CD4-positive, alpha-beta memory T cell (primary cell): ENCODE data around the gene CLC. TPM values are rescaled to one million over a fixed set of nuclear protein-coding genes. Genes with fewer than 3 reads are reported as not detected.
A peak's percentile ranks its signal among the peaks of the same experiment; 100 is the strongest.

Experiments used
- CTCF ChIA-PET: fragments of 350-600 bp; sonication (Branson Sonifier 250); formaldehyde crosslinking; loops from one replicate; lab custom pipeline; 2021; ENCODE audit warnings: inconsistent platforms; ENCODE audit not compliant: partially characterized antibody; lab: Charles Lee
- POLR2A ChIA-PET: fragments of 350-600 bp; sonication (Branson Sonifier 250); formaldehyde crosslinking; loops from one replicate; lab custom pipeline; 2021; ENCODE audit not compliant: partially characterized antibody; lab: Charles Lee
- DNase-seq, 5 donors: peaks; one replicate each; pipeline versions ENCODE4 v3.0.0 to v3.0.0-alpha.2; 2020 to 2022; ENCODE audit warnings: mixed read lengths in 1 of 5
- H3K27ac ChIP-seq: one replicate; pipeline ENCODE4 v1.7.0; 2013; ENCODE audit warnings: low read depth, low read length
- H3K27me3 ChIP-seq: 2 replicates; pipeline ENCODE4 v1.7.0; 2013; ENCODE audit warnings: mild to moderate bottlenecking, low read length, moderate library complexity; ENCODE audit not compliant: insufficient read depth
- H3K36me3 ChIP-seq: 2 replicates; pipeline ENCODE4 v1.7.0; 2013; ENCODE audit warnings: mild to moderate bottlenecking, low read length, moderate library complexity; ENCODE audit not compliant: insufficient read depth
- H3K4me1 ChIP-seq: 2 replicates; pipeline ENCODE4 v1.7.0; 2013; ENCODE audit warnings: mild to moderate bottlenecking, low read length, moderate library complexity; ENCODE audit not compliant: insufficient read depth
- H3K4me3 ChIP-seq, 2 donors: one replicate each; pipeline ENCODE4 v1.7.0; 2013; ENCODE audit warnings: low read length in 2 of 2, mild to moderate bottlenecking in 1 of 2
- H3K9me3 ChIP-seq, 2 donors: one replicate each; pipeline ENCODE4 v1.7.0; 2013; ENCODE audit warnings: low read length in 2 of 2, control low read depth in 1 of 2; ENCODE audit not compliant: control insufficient read depth in 1 of 2
- H3K27ac Mint-ChIP-seq, 7 donors: one replicate each; pipeline ENCODE4 v1.8.0; 2020 to 2021; ENCODE audit warnings: mixed read lengths in 7 of 7, mild to moderate bottlenecking in 6 of 7, inconsistent platforms in 3 of 7, moderate library complexity in 3 of 7
- H3K27me3 Mint-ChIP-seq, 2 donors: one replicate each; pipeline ENCODE4 v1.8.0; 2020 to 2021; ENCODE audit warnings: mixed read lengths in 2 of 2
- H3K36me3 Mint-ChIP-seq, 2 donors: one replicate each; pipeline ENCODE4 v1.8.0; 2020 to 2021; ENCODE audit warnings: mixed read lengths in 2 of 2, inconsistent platforms in 1 of 2, mild to moderate bottlenecking in 1 of 2
- H3K4me1 Mint-ChIP-seq, 4 donors: one replicate each; pipeline ENCODE4 v1.8.0; 2020 to 2021; ENCODE audit warnings: mixed read lengths in 4 of 4, mild to moderate bottlenecking in 1 of 4
- H3K4me3 Mint-ChIP-seq, 8 donors: one replicate each; pipeline ENCODE4 v1.8.0; 2020 to 2021; ENCODE audit warnings: mixed read lengths in 8 of 8, mild to moderate bottlenecking in 7 of 8, moderate library complexity in 6 of 8, inconsistent platforms in 3 of 8
- H3K9me3 Mint-ChIP-seq, 8 donors: one replicate each; pipeline ENCODE4 v1.8.0; 2020 to 2021; ENCODE audit warnings: mixed read lengths in 8 of 8, mild to moderate bottlenecking in 5 of 8, inconsistent platforms in 3 of 8, moderate library complexity in 1 of 8
- intact Hi-C: fragments of 100-400 bp; cut with micrococcal nuclease; formaldehyde crosslinking; loops from one replicate; pipeline ENCODE4 v1.15.1; 2023
- polyA plus RNA-seq, 2 donors: library from polyadenylated mRNA; unstranded; fragments of 300-500 nt; fragmentation: Illumina TruSeq; gene quantifications; one replicate each; pipeline ENCODE4 v1.2.3, GENCODE V29; 2021
- total RNA-seq, 2 experiments: library from RNA; stranded (reverse); gene quantifications; one replicate each; pipeline ENCODE4 v1.2.3, GENCODE V29; 2021

CLC gene
- total and polyA plus RNA-seq, 4 experiments from 2014 or later = 0.58 to 0.96 (median 0.93) TPM; not detected in 1

- CTCF ChIA-PET = interaction anchor here (1.3 kb wide), 1 partner anchor 19 kb away, joined by 4 read pairs; no protein-coding TSS in a partner anchor
- no peaks in the 10 kb centered on the region for H3K36me3 Mint-ChIP-seq
- no peak overlapping the region for H3K27ac ChIP-seq
- no peak overlapping the region for H3K4me3 ChIP-seq
- peaks cover 0 to 1% (median under 1%) of the 10 kb centered on the region in 4 donors for H3K4me1 Mint-ChIP-seq
- H3K27me3 ChIP-seq = no peaks in the 10 kb centered on the region
- peaks cover 0 to 2% (median 0%) of the 10 kb centered on the region in 8 donors for H3K9me3 Mint-ChIP-seq
- H3K36me3 ChIP-seq = no peaks in the 10 kb centered on the region
- no peak overlapping the region for H3K4me3 Mint-ChIP-seq
- peaks cover 12% of the 10 kb centered on the region in 2 donors for H3K27me3 Mint-ChIP-seq
- no peaks in the 10 kb centered on the region for H3K4me1 ChIP-seq
- H3K9me3 ChIP-seq = no peaks in the 10 kb centered on the region
- H3K27ac Mint-ChIP-seq = no peak overlapping the region
- POLR2A ChIA-PET = no interaction called here
- DNase-seq = no peak
- intact Hi-C loops = no loop called here
These were observed 7.8 kb upstream of the CLC start for GRCh38 chr19:39745643-39746042.

GRCh38 chr19:39740395-39740794 lies 2.6 kb upstream of the CLC start:
- Mint-ChIP-seq H3K4me3 (peak overlapping the region in 3 of 8 donors; percentile 37 to 54 (median 47)), H3K4me1 (peaks cover 11 to 22% (median 18%) of the 10 kb centered on the region in 4 donors), H3K27me3 (peaks cover 1 to 2% of the 10 kb centered on the region in 2 donors), H3K9me3 (peaks cover 0 to 6% (median 0%) of the 10 kb centered on the region in 8 donors), H3K27ac (peak overlapping the region in 2 of 7 donors; percentile 15 to 37), H3K36me3 (no peaks in the 10 kb centered on the region)
- H3K36me3 ChIP-seq = no peaks in the 10 kb centered on the region
- ChIA-PET POLR2A (no interaction called here), CTCF (no interaction called here)
- intact Hi-C loops = no loop called here
- H3K4me3 ChIP-seq = no peak overlapping the region
- H3K4me1 ChIP-seq = no peaks in the 10 kb centered on the region
- H3K27ac ChIP-seq = no peak overlapping the region
- no peaks in the 10 kb centered on the region for H3K27me3 ChIP-seq
- DNase-seq = no peak
- H3K9me3 ChIP-seq = no peaks in the 10 kb centered on the region

- Mint-ChIP-seq H3K27ac (no peak overlapping the region), H3K4me3 (no peak overlapping the region), H3K4me1 (peaks cover 11 to 22% (median 18%) of the 10 kb centered on the region in 4 donors), H3K27me3 (peaks cover 0 to 2% of the 10 kb centered on the region in 2 donors), H3K9me3 (peaks cover 0 to 6% (median 0%) of the 10 kb centered on the region in 8 donors), H3K36me3 (no peaks in the 10 kb centered on the region)
- H3K4me3 ChIP-seq = no peak overlapping the region
- POLR2A ChIA-PET = no interaction called here
- no peaks in the 10 kb centered on the region for H3K9me3 ChIP-seq
- CTCF ChIA-PET = no interaction called here
- DNase-seq = no peak
- intact Hi-C loops = no loop called here
- no peaks in the 10 kb centered on the region for H3K27me3 ChIP-seq
- H3K27ac ChIP-seq = no peak overlapping the region
- no peaks in the 10 kb centered on the region for H3K4me1 ChIP-seq
- H3K36me3 ChIP-seq = no peaks in the 10 kb centered on the region
These were observed 985 bp upstream of the CLC start for GRCh38 chr19:39738814-39739213.

GRCh38 chr19:39737351-39737750 lies 478 bp downstream of the CLC start:
- CTCF ChIA-PET = no interaction called here
- Histone ChIP-seq H3K9me3 (no peaks in the 10 kb centered on the region), H3K4me1 (no peaks in the 10 kb centered on the region), H3K27me3 (no peaks in the 10 kb centered on the region), H3K27ac (no peak overlapping the region), H3K4me3 (no peak overlapping the region), H3K36me3 (no peaks in the 10 kb centered on the region)
- Mint-ChIP-seq H3K4me3 (peak overlapping the region in 4 of 8 donors; percentile 1 to 44 (median 18)), H3K27ac (peak overlapping the region in 3 of 7 donors; percentile 5 to 82 (median 30)), H3K36me3 (no peaks in the 10 kb centered on the region), H3K27me3 (peaks cover 0 to 3% of the 10 kb centered on the region in 2 donors), H3K4me1 (peaks cover 11 to 22% (median 18%) of the 10 kb centered on the region in 4 donors), H3K9me3 (peaks cover 0 to 5% (median 0%) of the 10 kb centered on the region in 8 donors)
- intact Hi-C loops = no loop called here
- POLR2A ChIA-PET = no interaction called here
- DNase-seq = no peak

- ChIA-PET CTCF (no interaction called here), POLR2A (no interaction called here)
- no peaks in the 10 kb centered on the region for H3K36me3 ChIP-seq
- H3K36me3 Mint-ChIP-seq = no peaks in the 10 kb centered on the region
- no peaks in the 10 kb centered on the region for H3K4me1 ChIP-seq
- no peak overlapping the region for H3K4me3 Mint-ChIP-seq
- H3K27me3 Mint-ChIP-seq = peaks cover 0 to 3% of the 10 kb centered on the region in 2 donors
- H3K9me3 Mint-ChIP-seq = peaks cover 0 to 5% (median 1%) of the 10 kb centered on the region in 8 donors
- H3K27ac ChIP-seq = no peak overlapping the region
- H3K9me3 ChIP-seq = no peaks in the 10 kb centered on the region
- intact Hi-C loops = no loop called here
- peaks cover 3% of the 10 kb centered on the region for H3K27me3 ChIP-seq
- H3K4me3 ChIP-seq = no peak overlapping the region
- peaks cover 11 to 22% (median 18%) of the 10 kb centered on the region in 4 donors for H3K4me1 Mint-ChIP-seq
- no peak for DNase-seq
- H3K27ac Mint-ChIP-seq = no peak overlapping the region
These were observed 1.7 kb downstream of the CLC start for GRCh38 chr19:39736088-39736487.

GRCh38 chr19:39735688-39736087 lies 2.1 kb downstream of the CLC start:
- H3K9me3 ChIP-seq = no peaks in the 10 kb centered on the region
- H3K27me3 ChIP-seq = peaks cover 3% of the 10 kb centered on the region
- Mint-ChIP-seq H3K27ac (peak overlapping the region in 1 of 7 donors; percentile 14), H3K36me3 (no peaks in the 10 kb centered on the region), H3K4me3 (no peak overlapping the region), H3K4me1 (peaks cover 11 to 22% (median 18%) of the 10 kb centered on the region in 4 donors), H3K27me3 (peaks cover 0 to 3% of the 10 kb centered on the region in 2 donors), H3K9me3 (peaks cover 0 to 5% (median 1%) of the 10 kb centered on the region in 8 donors)
- H3K36me3 ChIP-seq = no peaks in the 10 kb centered on the region
- intact Hi-C loops = no loop called here
- no peaks in the 10 kb centered on the region for H3K4me1 ChIP-seq
- H3K4me3 ChIP-seq = no peak overlapping the region
- H3K27ac ChIP-seq = no peak overlapping the region
- DNase-seq = no peak
- ChIA-PET POLR2A (no interaction called here), CTCF (no interaction called here)

- Histone ChIP-seq H3K9me3 (no peaks in the 10 kb centered on the region), H3K4me3 (no peak overlapping the region), H3K27ac (no peak overlapping the region), H3K4me1 (no peaks in the 10 kb centered on the region), H3K36me3 (no peaks in the 10 kb centered on the region), H3K27me3 (peaks cover 3% of the 10 kb centered on the region)
- CTCF ChIA-PET = no interaction called here
- Mint-ChIP-seq H3K27ac (no peak overlapping the region), H3K4me1 (peaks cover 7 to 12% (median 11%) of the 10 kb centered on the region in 4 donors), H3K36me3 (no peaks in the 10 kb centered on the region), H3K4me3 (no peak overlapping the region), H3K27me3 (peaks cover 0 to 2% of the 10 kb centered on the region in 2 donors), H3K9me3 (peaks cover 0 to 7% (median 1%) of the 10 kb centered on the region in 8 donors)
- POLR2A ChIA-PET = no interaction called here
- DNase-seq = no peak
- intact Hi-C loops = no loop called here
These were observed 4.0 kb downstream of the CLC start for GRCh38 chr19:39733841-39734240.
